Right forelimb (tissue), 1 donor: ENCODE measurements around the gene SYT8.

ENCODE experiments used
- DNase-seq: peaks from one replicate; pipeline ENCODE4 v3.0.0-alpha.2; 2018

The SYT8 gene

GRCh38 chr11:1847006-1847735 is 12.4 kb downstream of the SYT8 start:
- no peak for DNase-seq

DNA sequence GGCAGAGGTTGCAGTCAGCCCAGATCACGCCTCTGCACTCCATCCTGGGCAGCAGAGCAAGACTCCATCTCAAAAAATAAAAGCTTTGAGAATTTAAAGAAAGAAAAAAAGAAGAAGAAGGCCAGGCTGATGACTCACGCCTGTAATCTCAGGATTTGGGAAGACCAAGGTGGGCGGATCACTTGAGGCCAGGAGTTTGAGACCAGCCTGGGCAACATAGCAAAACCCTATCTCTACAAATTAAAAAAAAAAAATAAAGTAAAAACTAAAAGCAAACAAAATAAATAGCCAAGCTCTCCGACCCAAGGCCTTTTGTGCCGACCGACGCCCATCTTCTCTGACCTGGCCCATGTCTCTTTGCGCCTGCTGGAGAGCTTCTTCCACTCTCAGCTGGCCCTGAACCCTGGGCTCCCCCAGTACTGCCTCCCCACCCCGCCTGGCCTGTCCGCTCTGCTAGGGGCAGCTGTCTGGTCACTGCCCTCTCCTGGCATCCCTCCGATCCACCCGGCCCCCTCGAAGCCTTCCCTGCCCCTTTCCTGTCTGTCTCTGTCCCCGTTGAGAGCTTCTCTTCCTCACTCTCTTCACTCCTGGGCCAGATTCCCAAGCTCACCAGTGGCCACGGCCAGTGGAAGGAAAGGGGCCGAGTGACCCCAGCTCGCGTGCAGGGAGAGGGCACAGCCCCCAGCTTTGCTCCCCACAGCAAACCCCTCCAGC is 13.3 kb downstream of the SYT8 start:
- no peak for DNase-seq

DNA sequence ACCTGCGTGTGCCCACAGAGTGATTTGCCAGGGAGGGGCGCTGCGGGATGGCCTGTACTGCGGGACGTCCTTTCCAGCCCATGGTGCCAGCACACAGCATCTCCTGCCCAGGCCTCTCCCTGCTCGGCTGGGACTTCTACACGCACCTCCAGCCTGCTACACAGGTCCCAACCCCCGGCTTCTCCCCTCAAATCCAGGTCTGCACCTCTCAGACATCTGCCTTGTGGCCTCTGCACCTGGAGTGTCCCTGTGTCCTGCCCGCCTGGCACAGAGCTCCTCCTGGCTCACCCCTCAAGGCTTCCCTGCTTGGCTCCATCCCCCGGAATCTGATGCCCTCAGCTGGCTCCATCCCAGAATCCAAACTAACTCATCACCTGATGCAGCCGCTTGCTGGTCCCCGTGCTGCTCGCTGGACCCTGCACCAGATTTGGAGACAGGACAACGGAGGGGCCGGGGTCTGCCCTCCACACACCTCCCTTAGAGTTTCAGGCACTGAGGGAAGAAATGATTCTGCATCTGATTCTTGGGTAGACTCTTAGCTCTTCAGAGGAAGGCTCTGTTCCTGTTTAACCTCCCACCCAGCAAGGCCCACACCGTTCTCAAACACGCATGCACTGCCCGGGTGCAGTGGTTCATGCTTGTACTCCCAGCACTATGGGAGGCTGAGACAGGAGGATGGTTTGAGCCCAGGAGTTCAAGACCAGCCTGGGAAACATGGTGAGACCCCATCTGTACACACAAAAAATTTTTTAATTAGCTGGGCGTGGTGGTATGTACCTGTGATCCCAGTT is 14.0 kb downstream of the SYT8 start:
- no peak for DNase-seq

DNA sequence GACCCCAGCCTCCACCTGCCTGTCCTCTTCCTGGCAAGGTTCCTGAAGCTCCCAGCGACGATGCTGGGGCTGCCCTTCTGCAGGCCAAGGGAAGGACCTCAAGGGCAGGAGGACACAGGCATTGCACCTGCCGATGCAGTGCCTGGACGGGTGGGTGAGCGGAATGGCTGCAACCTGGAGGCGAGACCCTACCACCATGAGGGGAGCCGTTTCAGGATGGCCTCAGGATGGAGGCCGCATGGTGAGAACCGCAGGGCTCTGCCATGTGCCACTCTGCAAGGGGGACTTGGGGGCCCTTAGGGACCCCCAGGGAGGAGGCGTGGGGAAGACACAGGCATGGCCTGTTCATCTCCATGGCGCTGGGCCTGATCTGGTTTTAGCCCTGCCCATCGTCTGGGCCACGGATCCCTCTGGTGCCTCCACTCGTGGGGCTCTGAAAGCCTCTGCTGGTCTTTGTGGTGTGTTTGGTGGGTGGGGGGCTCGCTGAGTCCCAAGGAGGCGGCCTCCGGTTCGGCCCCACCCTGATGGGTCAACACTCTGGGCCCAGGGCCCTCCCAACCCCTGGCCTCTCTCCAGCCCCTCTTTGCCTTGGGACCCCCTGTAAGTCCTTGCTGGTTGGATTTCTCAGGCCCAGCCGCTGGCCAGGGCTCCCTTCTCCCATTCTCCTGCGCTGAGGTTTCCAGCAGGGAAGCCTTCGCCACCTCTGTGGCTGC is 16.8 kb downstream of the SYT8 start:
- DNase-seq: no peak

GRCh38 chr11:1852271-1852876 is 17.6 kb downstream of the SYT8 start:
- no peak for DNase-seq

DNA sequence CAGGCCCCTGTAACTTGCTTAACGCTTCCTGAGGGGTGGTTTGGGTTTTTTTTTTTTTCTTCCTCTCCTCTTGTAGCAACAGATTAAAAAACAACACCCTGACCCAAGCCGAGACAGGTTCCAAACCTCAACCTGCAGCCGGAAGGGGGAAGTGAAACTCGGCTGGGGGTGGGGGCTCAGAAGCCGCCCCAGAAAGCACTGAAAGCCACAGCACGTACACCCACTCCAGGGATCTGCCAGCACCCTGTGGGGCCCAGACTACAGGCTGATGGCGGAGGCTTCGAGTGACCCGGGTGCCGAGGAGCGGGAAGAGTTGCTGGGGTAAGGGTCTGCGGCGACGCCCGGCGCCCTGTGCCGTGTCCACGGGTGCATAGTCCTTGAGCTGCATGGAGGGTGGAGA is 18.1 kb downstream of the SYT8 start, which contains the start of gene LSP1:
Gene LSP1, plus strand, starts transcription at position 208 of the 400 bp plus-strand sequence. Its CDS starts 61 bp downstream, at position 269.
- DNase-seq: no peak

- DNase-seq: no peak
Observed at GRCh38 chr11:1853376-1854131, 18.8 kb downstream of the SYT8 start.

GRCh38 chr11:1854132-1854948 is 19.6 kb downstream of the SYT8 start:
- no peak for DNase-seq

GRCh38 chr11:1854949-1855885 is 20.4 kb downstream of the SYT8 start:
- no peak for DNase-seq

DNA sequence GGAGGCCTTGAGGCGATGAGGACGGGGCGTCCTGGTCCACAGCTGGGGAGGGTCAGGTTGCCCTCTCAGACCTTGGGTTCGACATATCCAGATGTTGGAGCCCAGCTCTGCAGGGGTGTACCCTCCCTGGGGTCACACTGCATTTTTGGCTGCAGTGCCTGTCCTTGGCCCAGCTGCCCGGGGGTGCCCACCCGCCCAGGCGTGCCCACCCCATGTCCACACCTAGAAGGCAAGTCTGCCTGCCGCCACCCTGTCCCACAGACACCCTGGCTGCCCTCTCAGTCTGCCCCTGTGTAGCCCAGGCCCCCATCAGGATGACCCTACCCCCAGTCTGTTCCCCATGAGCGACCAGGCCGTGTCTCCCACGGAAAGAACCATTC is 21.1 kb downstream of the SYT8 start:
- no peak for DNase-seq

GRCh38 chr11:1856306-1857005 is 21.7 kb downstream of the SYT8 start:
- DNase-seq: no peak

DNA sequence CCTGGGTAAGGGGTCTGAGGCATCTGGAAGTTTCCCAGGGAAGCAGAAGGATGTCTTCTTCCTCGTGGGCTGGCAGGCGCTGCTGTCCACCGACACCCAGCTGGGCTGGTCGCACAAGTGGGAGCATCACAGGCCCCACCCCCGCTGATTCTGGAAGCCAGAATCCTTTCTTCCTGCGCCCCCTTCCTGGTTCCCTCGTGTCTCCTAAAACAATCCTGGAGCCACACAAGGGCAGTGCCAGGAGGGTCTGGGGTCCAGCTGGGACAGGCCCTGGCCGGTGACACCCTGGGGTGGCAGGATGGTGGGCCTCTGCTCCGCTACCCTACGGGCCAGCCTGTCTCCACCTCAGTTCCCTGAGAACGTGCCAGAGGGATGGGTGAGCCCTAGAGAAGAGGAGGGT is 22.3 kb downstream of the SYT8 start:
- no peak for DNase-seq

GRCh38 chr11:1858154-1858553 is 23.4 kb downstream of the SYT8 start:
- DNase-seq: no peak

DNA sequence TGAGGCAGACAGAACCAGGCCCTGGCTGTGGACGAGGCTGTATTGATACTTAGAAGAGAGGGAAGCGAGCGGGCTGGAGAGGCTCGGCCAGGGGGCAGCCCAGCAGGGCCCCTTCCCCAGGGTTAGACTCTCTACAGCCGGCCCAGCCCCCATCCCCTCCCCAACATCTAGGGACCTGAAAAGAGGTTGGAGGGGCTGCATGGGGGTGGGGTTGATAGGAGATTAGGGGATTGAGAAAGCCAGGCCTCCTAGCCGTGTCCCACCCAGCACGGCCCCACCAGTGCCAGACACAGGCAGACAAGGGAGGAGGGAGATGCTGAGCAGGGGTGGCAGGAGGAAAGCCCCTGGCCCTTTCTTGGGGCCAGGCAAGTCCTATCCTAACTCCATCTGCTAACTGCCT is 23.8 kb downstream of the SYT8 start:
- no peak for DNase-seq

DNA sequence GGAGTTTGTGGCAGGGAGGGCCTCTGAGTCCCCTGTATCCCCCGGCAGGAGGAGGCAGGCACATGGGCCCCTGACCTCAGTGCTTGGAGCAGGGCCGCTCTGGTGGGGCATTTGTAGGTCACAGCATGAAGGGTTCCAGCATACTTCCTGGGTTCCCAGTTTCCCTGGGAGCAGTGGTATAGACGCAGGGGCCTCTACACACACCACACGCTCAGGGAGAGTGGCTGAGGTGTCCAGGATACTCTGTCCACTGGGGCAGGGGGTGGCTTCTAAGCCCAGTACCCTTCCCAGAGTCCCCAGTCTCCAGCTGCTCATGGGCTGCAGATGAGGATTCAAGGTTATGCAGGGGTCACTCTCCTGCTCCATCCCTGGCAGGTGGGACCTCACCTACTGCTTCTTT is 24.2 kb downstream of the SYT8 start:
- DNase-seq: no peak

GRCh38 chr11:1860108-1860507 is 25.3 kb downstream of the SYT8 start:
- DNase-seq: no peak

GRCh38 chr11:1861435-1862411 is 26.9 kb downstream of the SYT8 start:
- DNase-seq: no peak
